Liver (tissue), 9 donors: ENCODE data around the gene ILRUN. TPM values are rescaled to one million over a fixed set of nuclear protein-coding genes. Genes with fewer than 3 reads are reported as not detected.

Experiments used
- DNase-seq: peaks from one replicate; pipeline ENCODE4 v3.0.0-alpha.2; 2017; ENCODE audit warnings: low spot score
- H3K27ac ChIP-seq, 2 donors: one replicate each; pipeline ENCODE4 v1.7.0; 2013; ENCODE audit warnings: inconsistent platforms in 2 of 2, low read length in 2 of 2, control low read depth in 1 of 2, low read depth in 1 of 2, mild to moderate bottlenecking in 1 of 2
- H3K27me3 ChIP-seq, 4 donors: one replicate each; pipeline versions ENCODE4 v1.6.1 to v1.7.0; 2013; ENCODE audit warnings: low read length in 3 of 4, inconsistent platforms in 1 of 4, mild to moderate bottlenecking in 1 of 4, moderate library complexity in 1 of 4; ENCODE audit not compliant: control insufficient read depth in 4 of 4, insufficient read depth in 4 of 4
- H3K36me3 ChIP-seq, 4 donors: one replicate each; pipeline versions ENCODE4 v1.6.1 to v1.7.0; 2013; ENCODE audit warnings: low read length in 3 of 4, mild to moderate bottlenecking in 3 of 4, low read depth in 1 of 4, moderate library complexity in 1 of 4; ENCODE audit not compliant: control insufficient read depth in 4 of 4, insufficient read depth in 3 of 4
- H3K4me1 ChIP-seq, 4 donors: one replicate each; pipeline versions ENCODE4 v1.6.1 to v1.7.0; 2013; ENCODE audit warnings: low read length in 3 of 4, mild to moderate bottlenecking in 3 of 4, moderate library complexity in 1 of 4; ENCODE audit not compliant: control insufficient read depth in 4 of 4, insufficient read depth in 4 of 4
- H3K4me3 ChIP-seq, 3 donors: one replicate each; pipeline versions ENCODE4 v1.6.1 to v1.7.0; 2013; ENCODE audit warnings: low read length in 3 of 3, control low read depth in 1 of 3, low read depth in 1 of 3, mild to moderate bottlenecking in 1 of 3
- H3K9ac ChIP-seq, 2 donors: one replicate each; pipeline ENCODE4 v1.7.0; 2013; ENCODE audit warnings: low read length in 2 of 2, mild to moderate bottlenecking in 2 of 2, moderate library complexity in 2 of 2, control low read depth in 1 of 2, low read depth in 1 of 2
- H3K9me3 ChIP-seq, 4 donors: one replicate each; pipeline versions ENCODE4 v1.6.1 to v1.7.0; 2013; ENCODE audit warnings: low read length in 3 of 4; ENCODE audit not compliant: control insufficient read depth in 4 of 4
- FOXA1 ChIP-seq: IDR thresholded peaks from 2 replicates; pipeline ENCODE4 v1.6.1; 2016; ENCODE audit warnings: antibody characterized with exemption
- FOXA2 ChIP-seq: IDR thresholded peaks from 2 replicates; pipeline ENCODE4 v1.6.1; 2016; ENCODE audit warnings: antibody characterized with exemption
- GABPA ChIP-seq, 2 donors: IDR thresholded peaks in 1 of 2; conservative IDR thresholded peaks in 1 of 2; 2 replicates each; pipeline ENCODE4 v1.6.1; 2016; ENCODE audit warnings: antibody characterized with exemption in 2 of 2, mild to moderate bottlenecking in 1 of 2, moderate library complexity in 1 of 2
- HNF4A ChIP-seq, 2 donors: conservative IDR thresholded peaks; 2 replicates each; pipeline ENCODE4 v1.6.1; 2016; ENCODE audit warnings: antibody characterized with exemption in 2 of 2, mild to moderate bottlenecking in 2 of 2
- HNF4G ChIP-seq: IDR thresholded peaks from 2 replicates; pipeline ENCODE4 v1.6.1; 2016; ENCODE audit warnings: antibody characterized with exemption
- NR2F2 ChIP-seq: IDR thresholded peaks from 2 replicates; pipeline ENCODE4 v1.6.1; 2016; ENCODE audit warnings: antibody characterized with exemption
- RAD21 ChIP-seq, 2 donors: IDR thresholded peaks; 2 replicates each; pipeline ENCODE4 v1.6.1; 2016; ENCODE audit warnings: antibody characterized with exemption in 2 of 2, mild to moderate bottlenecking in 2 of 2
- REST ChIP-seq: IDR thresholded peaks from 2 replicates; pipeline ENCODE4 v1.6.1; 2016; ENCODE audit warnings: antibody characterized with exemption, mild to moderate bottlenecking
- RXRA ChIP-seq, 2 donors: IDR thresholded peaks; 2 replicates each; pipeline ENCODE4 v1.6.1; 2017 to 2018; ENCODE audit warnings: antibody characterized with exemption in 2 of 2, mild to moderate bottlenecking in 1 of 2
- SP1 ChIP-seq: IDR thresholded peaks from 2 replicates; pipeline ENCODE4 v1.6.1; 2018; ENCODE audit warnings: antibody characterized with exemption, mild to moderate bottlenecking
- TAF1 ChIP-seq: conservative IDR thresholded peaks from 2 replicates; pipeline ENCODE4 v1.6.1; 2016; ENCODE audit warnings: antibody characterized with exemption, mild to moderate bottlenecking
- YY1 ChIP-seq: IDR thresholded peaks from 2 replicates; pipeline ENCODE4 v1.6.1; 2016; ENCODE audit warnings: antibody characterized with exemption, mild to moderate bottlenecking
- ZBTB33 ChIP-seq: IDR thresholded peaks from 2 replicates; pipeline ENCODE4 v1.6.1; 2016; ENCODE audit warnings: antibody characterized with exemption
- WGBS: extraction: QIAGEN DNeasy Blood & Tissue Kit; methylation state at CpG from one replicate; pipeline ENCODE4 v1.1.7; 2013; 5-methylcytosine and 5-hydroxymethylcytosine counted together
- polyA plus RNA-seq, 2 donors: library from polyadenylated mRNA; stranded (reverse) in 1 of 2; unstranded in 1 of 2; fragments of 200-250 nt in 1 of 2; fragments of >200 nt in 1 of 2; fragmentation: Nextera tagmentation in 1 of 2; extraction: Ambion mirVana in 1 of 2; gene quantifications; one replicate each; pipeline versions ENCODE4 v1.2.1 to v1.2.3, GENCODE V29; 2013 to 2015
- total RNA-seq, 2 donors: library from RNA; depleted of rRNA; stranded (reverse); fragments of >200 nt; gene quantifications; one replicate each; pipeline ENCODE4 v1.2.3, GENCODE V29; 2014
- TF ChIP-seq, protein P1 (sequence below): IDR thresholded peaks from 2 replicates; pipeline ENCODE4 v1.6.1; 2016; ENCODE audit warnings: antibody characterized with exemption
- TF ChIP-seq, protein P2 (sequence below): fragments of 150-350 bp; IDR thresholded peaks from 2 replicates; pipeline ENCODE4 v1.5.1; 2017; ENCODE audit warnings: improper control_type of control experiment, low read depth, low read length; ENCODE audit not compliant: missing input control
- donor health status: healthy.
- donor health status: healthy.
- donor health status: healthy.
- donor health status: healthy.
- donor health status: healthy.

The ILRUN gene
- total and polyA plus RNA-seq, 4 donors = 20.3 to 77.3 (median 46.2) TPM

DNA sequence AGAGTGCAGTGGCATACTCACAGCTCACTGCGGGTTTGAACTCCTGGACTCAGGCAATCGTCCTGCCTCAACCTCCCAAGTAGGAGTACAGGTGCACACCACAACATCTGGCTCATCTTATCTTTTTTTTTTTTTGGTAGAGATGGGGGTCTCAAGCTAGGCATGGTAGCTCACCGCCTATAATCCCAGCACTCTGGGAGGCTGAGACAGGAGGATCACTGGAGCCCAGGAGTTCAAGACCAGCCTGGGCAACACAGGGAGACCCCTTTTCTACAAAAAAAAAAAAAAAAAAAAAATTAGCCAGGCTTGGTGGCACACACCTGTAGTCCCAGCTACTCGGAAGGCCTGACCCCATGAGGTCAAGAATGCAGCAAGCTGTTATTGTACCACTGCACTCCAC, 31.5 kb downstream of the ILRUN start:
- WGBS = 73% methylated on average over 4 of the region's 4 CpGs
- DNase-seq = no peak
- Histone ChIP-seq H3K9ac (no peak overlapping the region), H3K4me3 (no peak overlapping the region), H3K4me1 (peaks cover 1 to 58% (median 31%) of the 10 kb centered on the region in 4 donors), H3K9me3 (no peaks in the 10 kb centered on the region), H3K36me3 (no peaks in the 10 kb centered on the region), H3K27ac (peak overlapping the region; percentile 69 to 75), H3K27me3 (no peaks in the 10 kb centered on the region)
- no peak for TF ChIP-seq TAF1

DNA sequence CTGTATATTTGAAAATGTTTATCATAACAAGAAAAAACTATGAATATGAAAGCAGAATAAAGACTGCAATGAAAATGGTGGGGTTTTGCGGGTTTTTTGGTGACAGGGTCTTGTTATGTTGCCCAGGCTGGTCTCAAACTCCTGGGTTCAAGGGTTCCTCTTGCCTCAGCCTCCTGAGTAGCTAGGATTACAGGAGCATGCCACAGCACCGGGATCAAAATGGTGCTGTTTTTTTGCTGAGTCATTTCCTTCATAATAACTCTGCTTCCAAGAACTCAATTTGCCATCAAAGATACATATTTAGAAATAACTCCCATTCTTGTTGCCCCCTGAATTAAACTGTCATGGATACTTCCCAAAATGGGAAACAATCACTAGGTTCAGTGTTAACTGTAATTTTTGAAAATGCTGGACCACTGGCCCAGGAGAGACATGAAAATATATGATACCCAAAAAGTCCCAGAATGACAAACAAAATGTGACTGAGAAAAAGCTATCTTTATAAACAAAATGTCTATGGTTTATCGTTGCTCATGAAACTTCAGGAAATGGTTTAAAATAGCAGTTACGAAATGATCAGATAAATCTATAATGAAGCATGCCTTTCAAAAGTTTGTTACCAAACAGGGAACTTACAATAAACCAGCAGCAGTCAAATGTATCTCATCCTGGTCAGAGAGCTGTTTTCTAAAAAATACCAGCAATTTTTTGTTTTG, 32.2 kb downstream of the ILRUN start:
- TF ChIP-seq RAD21 (IDR thresholded peaks at IDR 0.05) (no peak), YY1 (peak; percentile 82), RXRA (IDR thresholded peaks at IDR 0.05) (no peak), HNF4G (no peak), FOXA2 (no peak), SP1 (no peak), HNF4A (conservative IDR thresholded peaks at IDR 0.05) (no peak)
- H3K27me3 ChIP-seq = no peaks in the 10 kb centered on the region
- no peak overlapping the region for H3K4me3 ChIP-seq
- DNase-seq = no peak
- H3K4me1 ChIP-seq = peaks cover 1 to 59% (median 32%) of the 10 kb centered on the region in 4 donors
- H3K36me3 ChIP-seq = no peaks in the 10 kb centered on the region
- peak overlapping the region; percentile 69 to 75 for H3K27ac ChIP-seq
- no peaks in the 10 kb centered on the region for H3K9me3 ChIP-seq
- WGBS = 35% methylated on average over 4 of the region's 4 CpGs
- H3K9ac ChIP-seq = peak overlapping the region in 1 of 2 donors; percentile 4

DNA sequence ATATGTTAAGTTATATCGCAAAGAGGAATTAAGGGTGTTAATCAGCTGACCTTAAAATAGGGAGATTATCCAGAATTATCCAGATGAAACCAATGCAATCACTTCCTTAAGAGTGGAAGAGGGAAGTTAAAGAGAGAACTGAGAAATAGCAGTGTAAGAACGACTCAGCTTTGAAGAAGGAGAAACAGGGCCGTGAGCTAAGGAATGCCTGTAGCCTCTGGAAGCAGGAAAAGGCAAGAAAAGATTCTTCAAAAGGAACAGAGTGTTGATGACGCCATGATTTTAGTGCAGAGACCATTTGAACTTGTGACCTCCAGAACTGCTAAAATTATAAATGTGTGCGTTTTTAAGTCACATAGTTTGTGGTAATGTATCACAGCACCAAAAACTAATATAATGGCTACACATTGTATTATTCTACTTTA, 32.7 kb downstream of the ILRUN start:
- Histone ChIP-seq H3K27me3 (no peaks in the 10 kb centered on the region), H3K4me3 (no peak overlapping the region), H3K9me3 (no peaks in the 10 kb centered on the region), H3K36me3 (no peaks in the 10 kb centered on the region), H3K4me1 (peaks cover 1 to 64% (median 37%) of the 10 kb centered on the region in 4 donors), H3K9ac (no peak overlapping the region), H3K27ac (peak overlapping the region; percentile 69 to 75)
- 74% methylated on average over 5 of the region's 5 CpGs for WGBS
- no peak for TF ChIP-seq FOXA1
- no peak for TF ChIP-seq YY1
- TF ChIP-seq RAD21 (IDR thresholded peaks at IDR 0.05) = no peak
- DNase-seq = no peak

DNA sequence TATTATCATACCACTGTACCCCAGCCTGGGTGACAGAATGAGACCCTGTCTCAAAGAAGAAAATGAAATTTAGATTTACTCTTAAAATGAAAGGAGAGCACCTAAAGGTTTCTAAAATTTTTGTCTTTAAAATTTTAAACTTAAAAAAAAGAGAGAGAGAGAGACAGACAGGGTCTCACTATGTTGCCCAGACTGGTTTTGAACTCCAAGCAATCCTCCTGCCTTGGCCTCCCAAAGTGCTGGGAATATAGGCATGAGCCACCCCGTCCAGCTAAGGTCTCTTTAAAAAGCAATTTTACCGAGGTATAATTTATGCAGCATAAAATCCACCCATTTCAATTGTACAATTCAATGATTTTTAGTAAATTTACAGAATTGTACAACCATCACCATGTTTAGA, 33.2 kb downstream of the ILRUN start:
- no peaks in the 10 kb centered on the region for H3K27me3 ChIP-seq
- H3K9ac ChIP-seq = no peak overlapping the region
- no peaks in the 10 kb centered on the region for H3K9me3 ChIP-seq
- peak overlapping the region; percentile 73 to 75 for H3K27ac ChIP-seq
- H3K4me1 ChIP-seq = peaks cover 4 to 66% (median 39%) of the 10 kb centered on the region in 4 donors
- 92% methylated on average over 2 of the region's 2 CpGs for WGBS
- H3K36me3 ChIP-seq = no peaks in the 10 kb centered on the region
- DNase-seq = no peak
- no peak overlapping the region for H3K4me3 ChIP-seq
- TF ChIP-seq GABPA (IDR thresholded peaks at IDR 0.05 in 1 of 2, conservative IDR thresholded peaks at IDR 0.05 in 1 of 2) = no peak
- TF ChIP-seq, protein P1, sequence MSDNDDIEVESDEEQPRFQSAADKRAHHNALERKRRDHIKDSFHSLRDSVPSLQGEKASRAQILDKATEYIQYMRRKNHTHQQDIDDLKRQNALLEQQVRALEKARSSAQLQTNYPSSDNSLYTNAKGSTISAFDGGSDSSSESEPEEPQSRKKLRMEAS = no peak
- no peak for TF ChIP-seq NR2F2
- TF ChIP-seq TAF1 = no peak
- TF ChIP-seq YY1 = no peak
- no peak for TF ChIP-seq HNF4G
- TF ChIP-seq FOXA2 = no peak
- no peak for TF ChIP-seq REST
- TF ChIP-seq, protein P2, sequence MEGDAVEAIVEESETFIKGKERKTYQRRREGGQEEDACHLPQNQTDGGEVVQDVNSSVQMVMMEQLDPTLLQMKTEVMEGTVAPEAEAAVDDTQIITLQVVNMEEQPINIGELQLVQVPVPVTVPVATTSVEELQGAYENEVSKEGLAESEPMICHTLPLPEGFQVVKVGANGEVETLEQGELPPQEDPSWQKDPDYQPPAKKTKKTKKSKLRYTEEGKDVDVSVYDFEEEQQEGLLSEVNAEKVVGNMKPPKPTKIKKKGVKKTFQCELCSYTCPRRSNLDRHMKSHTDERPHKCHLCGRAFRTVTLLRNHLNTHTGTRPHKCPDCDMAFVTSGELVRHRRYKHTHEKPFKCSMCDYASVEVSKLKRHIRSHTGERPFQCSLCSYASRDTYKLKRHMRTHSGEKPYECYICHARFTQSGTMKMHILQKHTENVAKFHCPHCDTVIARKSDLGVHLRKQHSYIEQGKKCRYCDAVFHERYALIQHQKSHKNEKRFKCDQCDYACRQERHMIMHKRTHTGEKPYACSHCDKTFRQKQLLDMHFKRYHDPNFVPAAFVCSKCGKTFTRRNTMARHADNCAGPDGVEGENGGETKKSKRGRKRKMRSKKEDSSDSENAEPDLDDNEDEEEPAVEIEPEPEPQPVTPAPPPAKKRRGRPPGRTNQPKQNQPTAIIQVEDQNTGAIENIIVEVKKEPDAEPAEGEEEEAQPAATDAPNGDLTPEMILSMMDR = no peak
- TF ChIP-seq RAD21 (IDR thresholded peaks at IDR 0.05) = no peak
- TF ChIP-seq RXRA (IDR thresholded peaks at IDR 0.05) = no peak
- TF ChIP-seq FOXA1 = no peak
- no peak for TF ChIP-seq ZBTB33
- TF ChIP-seq HNF4A (conservative IDR thresholded peaks at IDR 0.05) = no peak
- no peak for TF ChIP-seq SP1
